Eye (tissue), 1 donor: ENCODE results near the gene SLC7A6OS.

Experiments used
- DNase-seq: peaks from one replicate; pipeline ENCODE4 v3.0.0-alpha.2; 2015

The SLC7A6OS gene

GRCh38 chr16:68343137-68343536, 32.4 kb upstream of the SLC7A6OS start:
- no peak for DNase-seq

GRCh38 chr16:68342620-68343019, 31.9 kb upstream of the SLC7A6OS start:
- no peak for DNase-seq

GRCh38 chr16:68339214-68339613, 28.5 kb upstream of the SLC7A6OS start:
- DNase-seq: no peak

GRCh38 chr16:68338326-68339119, 27.8 kb upstream of the SLC7A6OS start:
- DNase-seq: no peak

DNA sequence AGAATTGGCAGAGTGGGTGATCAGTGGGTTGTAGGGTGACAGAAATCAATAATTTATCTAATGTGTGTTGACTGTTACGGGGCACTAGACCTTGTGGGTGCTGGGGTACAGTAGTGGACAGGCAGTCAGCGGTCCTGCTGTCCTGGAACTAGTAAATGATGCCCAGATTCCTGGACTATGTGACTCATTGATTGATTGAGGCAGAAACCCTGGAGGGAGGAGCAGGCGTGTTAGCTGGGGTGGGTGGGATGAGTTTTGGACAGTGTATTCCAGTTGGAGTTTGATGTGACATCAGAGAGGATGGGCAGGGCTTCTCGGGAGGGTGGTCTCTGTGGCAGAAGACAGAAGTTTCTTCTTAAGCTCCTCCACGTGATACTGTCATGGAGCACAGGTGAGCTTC, 24.4 kb upstream of the SLC7A6OS start:
- no peak for DNase-seq

- DNase-seq: no peak
Observed at GRCh38 chr16:68332411-68333121, 21.8 kb upstream of the SLC7A6OS start.

GRCh38 chr16:68331879-68332410, 21.2 kb upstream of the SLC7A6OS start:
- DNase-seq: no peak

DNA sequence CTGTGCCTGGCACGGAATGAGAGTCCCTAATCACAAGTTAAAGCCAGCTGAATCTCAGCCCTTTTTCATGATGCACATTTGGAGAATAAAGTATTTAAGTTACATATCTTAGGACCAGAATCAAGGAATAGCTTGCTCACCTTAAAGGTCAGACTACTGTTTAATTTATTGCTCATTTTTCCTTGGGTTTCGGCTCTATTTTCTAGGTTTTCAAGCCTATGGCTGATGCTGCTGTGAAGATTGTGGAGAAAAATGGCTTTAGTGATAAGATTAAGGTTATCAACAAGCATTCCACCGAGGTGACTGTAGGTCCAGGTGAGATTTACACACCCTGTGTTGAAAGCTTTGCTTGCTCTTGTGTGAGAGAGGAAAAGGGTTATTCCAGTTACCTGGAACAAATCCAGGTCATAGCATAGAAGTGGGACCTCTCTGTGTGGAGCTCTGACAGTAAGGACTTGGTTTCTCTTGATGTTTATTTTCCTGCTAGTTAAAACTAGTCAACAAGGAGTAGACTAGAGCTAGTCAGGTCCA, 18.2 kb upstream of the SLC7A6OS start:
- DNase-seq: no peak

DNA sequence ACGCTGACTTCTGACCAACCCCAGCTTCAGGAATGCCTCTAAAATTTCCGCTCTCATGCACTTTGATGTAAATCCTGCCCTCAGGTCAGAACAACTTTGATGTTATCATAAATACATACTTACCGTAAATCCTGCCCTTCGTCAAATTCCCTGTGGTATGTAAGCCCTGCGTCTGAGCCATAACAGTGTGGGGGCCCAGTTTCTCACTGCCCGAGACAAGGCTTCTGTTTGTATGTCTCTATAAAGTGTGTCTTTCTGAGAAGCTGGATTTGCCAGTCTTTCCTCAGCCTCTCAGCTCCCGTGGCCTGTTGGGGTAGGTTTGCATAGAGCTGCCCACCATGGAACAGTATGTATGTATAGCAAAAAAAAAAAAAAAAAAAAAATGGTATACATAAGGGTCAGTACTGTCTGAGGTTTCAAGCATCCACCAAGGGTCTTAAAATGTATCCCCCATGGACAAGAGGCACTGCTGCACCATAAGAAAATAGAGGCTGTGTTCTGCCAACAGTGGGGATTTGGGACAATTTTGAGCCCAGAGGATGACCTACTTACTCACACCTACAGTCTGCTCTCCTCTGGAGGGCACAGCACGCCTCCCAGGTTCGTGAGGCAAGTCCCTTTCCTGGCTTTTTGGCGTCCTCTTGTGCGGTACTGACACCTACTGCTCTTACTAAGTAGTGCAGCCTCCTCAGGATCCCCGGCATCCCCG, 17.6 kb upstream of the SLC7A6OS start:
- DNase-seq: peak; percentile 94

DNA sequence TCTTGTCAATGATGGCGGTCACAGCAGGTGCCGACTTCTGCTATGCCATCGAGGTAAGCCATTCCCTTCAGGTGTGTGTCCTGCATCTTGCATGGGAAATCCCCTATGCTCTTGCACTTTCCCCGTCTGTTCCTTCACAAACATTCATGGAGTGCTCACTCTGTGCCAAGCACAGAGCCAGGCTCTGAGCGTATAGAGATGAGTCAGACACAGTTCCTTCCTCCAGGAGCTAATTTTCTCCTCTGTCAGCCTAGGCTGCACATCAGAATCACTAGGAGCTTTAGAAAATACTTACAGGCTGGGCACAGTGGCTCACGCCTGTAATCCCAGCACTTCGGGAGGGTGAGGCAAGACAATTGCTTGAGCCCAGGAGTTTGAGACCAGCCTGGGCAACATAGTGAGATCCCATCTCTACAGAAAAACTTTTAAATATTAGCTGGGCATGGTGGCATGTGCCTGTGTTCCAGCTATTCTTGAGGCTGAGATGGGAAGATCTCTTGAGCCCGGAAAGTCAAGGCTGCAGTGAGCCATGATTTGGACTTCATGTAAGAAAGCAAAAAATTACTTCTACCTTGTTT, 14.1 kb upstream of the SLC7A6OS start:
- no peak for DNase-seq

- no peak for DNase-seq
Observed at GRCh38 chr16:68324336-68324735, 13.6 kb upstream of the SLC7A6OS start.

DNA sequence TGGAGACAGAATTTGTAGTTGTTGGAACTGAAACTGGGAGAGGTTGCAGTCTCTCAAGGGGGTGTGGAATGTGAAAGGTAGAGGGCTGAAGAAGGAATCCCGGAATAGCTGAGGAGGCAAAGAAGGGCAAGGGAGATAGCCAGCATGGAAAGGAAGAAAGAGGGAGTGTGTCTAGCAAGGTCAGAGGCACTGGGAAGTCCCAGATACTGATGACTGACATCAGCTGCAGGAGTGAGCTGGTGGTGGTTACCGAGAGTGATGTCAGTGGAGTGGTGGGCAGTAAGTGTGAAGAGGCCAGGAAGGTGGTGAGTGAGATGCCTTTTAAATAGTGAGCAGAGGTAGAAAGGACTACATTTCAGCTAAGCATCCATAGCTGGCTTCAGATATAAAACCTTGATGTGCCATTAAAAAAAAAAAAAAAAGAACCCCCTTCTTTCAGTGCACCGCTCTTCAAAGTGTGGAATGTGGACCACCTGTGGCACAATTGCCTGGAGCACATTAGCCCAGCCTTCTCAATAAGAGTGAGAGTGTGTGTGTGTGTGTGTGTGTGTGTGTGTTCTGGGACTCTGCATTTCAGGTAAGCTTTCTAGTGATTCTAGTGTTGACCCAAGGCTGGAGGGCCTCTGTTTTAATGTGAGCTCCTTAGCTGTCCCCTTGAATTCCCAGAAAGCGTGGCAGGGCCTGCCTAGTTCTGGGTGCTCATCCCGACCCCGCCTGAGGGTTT, 8.6 kb upstream of the SLC7A6OS start:
- no peak for DNase-seq

GRCh38 chr16:68313116-68313515, 2.4 kb upstream of the SLC7A6OS start:
- DNase-seq: no peak

DNA sequence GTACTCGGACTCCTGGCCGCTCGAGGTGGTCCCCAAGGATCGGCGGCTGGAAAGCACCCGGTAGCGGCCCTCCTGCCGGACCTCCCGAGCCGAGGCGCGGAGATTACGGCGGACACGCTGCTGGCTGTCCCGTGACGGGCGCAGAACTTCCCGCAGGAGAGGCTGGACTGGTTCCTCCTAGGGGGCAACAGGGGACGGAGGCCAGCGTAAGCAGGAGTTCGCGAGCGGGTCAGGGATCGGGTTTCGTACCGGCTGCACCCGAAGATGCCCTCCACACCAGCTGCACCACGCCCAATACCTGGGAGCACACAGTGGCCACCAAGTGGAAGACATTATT, 341 bp downstream of the SLC7A6OS start:
- no peak for DNase-seq

DNA sequence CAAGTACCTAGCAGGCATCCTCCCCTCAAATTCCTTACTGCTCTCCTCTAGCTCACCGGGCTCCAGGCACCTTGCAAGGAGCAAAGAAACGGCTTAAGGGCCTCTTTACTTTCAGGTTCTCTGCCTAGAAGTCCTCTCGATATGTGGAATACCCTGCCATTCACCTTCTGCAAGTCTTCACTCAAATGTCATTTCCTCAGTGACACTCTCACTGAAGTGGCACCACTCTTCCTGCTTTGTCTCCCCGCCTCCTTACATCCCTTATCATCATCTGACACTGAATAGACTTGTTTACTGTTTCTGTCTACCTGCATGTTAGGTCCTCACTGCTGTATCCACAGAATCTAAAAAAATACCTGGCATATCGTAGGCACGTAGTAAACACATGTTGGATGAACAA, 947 bp downstream of the SLC7A6OS start:
- DNase-seq: no peak

DNA sequence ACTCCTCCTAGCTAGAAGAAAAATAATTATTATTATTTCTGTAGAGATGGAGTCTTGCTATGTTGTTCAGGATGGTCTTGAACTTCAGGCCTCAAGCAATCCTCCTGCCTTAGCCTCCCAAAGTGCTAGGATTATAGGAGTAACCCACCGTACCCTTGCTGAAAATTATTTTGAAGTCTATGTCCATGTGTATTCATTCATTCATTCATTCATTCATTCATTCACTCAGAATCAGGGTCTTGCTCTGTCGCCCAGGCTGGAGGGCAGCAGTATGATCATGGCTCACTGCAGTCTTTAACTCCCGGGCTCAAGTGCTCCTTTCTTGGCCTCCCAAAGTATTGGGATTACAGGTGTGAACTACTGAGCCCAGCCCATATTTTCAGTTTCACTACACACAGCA, 4.1 kb downstream of the SLC7A6OS start:
- DNase-seq: no peak

DNA sequence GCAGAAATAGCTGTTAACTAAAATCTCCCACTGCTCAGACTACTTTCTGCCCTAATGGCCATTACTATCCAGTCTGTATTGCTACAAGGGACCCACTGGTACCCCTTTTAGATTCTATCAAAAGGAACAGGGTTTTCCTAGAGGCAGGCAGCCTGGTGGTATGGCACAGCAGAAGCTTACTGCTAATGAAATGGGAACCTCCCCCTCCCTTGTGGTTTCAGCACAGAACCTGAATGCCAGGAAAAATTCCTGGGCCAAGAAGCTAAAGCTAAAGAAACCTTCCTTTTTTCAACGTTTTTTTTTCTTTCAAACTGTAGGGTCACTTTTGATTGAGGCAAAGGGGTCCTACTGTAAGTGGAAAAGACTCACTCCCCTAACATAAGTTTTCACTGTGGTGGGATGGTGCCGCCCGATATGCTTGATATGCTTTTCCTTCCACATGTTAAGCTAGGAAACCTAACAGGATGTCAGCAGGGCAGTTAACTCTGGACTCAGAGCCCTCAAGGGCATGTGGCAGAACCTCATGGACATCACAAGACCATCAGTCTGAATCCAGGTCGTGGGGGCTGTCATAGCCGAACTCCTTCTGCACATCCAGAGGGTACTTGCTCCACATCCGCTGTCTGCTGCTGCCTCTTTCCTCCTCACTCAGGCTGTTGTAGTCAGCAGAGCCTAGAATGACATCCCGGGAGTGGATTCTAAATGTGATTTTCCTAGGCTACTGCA, 9.8 kb downstream of the SLC7A6OS start:
- DNase-seq: no peak

GRCh38 chr16:68299571-68300453, 10.9 kb downstream of the SLC7A6OS start:
- DNase-seq: peak; percentile 20

- peak; percentile 65 for DNase-seq
Observed at GRCh38 chr16:68298907-68299561, 11.7 kb downstream of the SLC7A6OS start.

DNA sequence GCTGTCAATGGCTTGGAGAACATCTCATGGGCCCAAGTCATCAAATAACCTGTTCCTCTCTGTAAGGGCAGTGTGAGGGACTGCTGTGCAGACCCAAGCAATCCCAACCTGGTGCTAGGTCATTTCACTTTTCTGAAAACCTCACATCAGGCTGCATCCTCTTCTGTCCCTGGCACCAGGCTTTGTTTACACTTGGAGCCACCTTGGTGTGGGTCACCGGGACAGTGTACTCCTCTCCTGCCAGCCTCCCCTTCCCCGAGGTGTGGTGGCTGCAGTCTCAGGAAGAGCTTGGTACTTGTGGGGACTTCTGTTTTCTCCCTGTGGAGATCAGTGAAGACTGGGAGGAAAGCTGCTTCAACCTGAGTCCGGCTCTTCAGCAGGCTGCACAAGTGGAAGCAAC, 12.4 kb downstream of the SLC7A6OS start:
- no peak for DNase-seq
